ENCODE results near the gene SLC15A5.

SLC15A5 gene

GRCh38 chr12:16282978-16283377, 5.5 kb upstream of the SLC15A5 start:
- H3K27me3 ChIP-seq, result no peaks in the 10 kb centered on the region
- H3K4me1 ChIP-seq, result no peaks in the 10 kb centered on the region
- intact Hi-C loops (cut with DNase I; ENCODE audit: low total_unique reads), result no loop called here

GRCh38 chr12:16282081-16282480, 4.6 kb upstream of the SLC15A5 start:
- Histone ChIP-seq H3K27ac (no peak overlapping the region), H3K4me1 (no peaks in the 10 kb centered on the region), H3K9me3 (no peaks in the 10 kb centered on the region), H3K27me3 (no peaks in the 10 kb centered on the region), H3K36me3 (no peaks in the 10 kb centered on the region), H3K4me3 (no peak overlapping the region)
- no peak for TF ChIP-seq CTCF (IDR thresholded peaks at IDR 0.05)
- intact Hi-C loops (cut with DNase I; ENCODE audit: low total_unique reads), result no loop called here
- DNase-seq, result no peak

More at GRCh38 chr12:16282978-16283377, 5.5 kb upstream of the SLC15A5 start:
- Histone ChIP-seq H3K27ac (no peak overlapping the region), H3K4me3 (no peak overlapping the region), H3K36me3 (no peaks in the 10 kb centered on the region), H3K9me3 (no peaks in the 10 kb centered on the region)
- DNase-seq, result no peak
- no peak for TF ChIP-seq CTCF (IDR thresholded peaks at IDR 0.05)

GRCh38 chr12:16281157-16281556, 3.7 kb upstream of the SLC15A5 start:
- Histone ChIP-seq H3K9me3 (no peaks in the 10 kb centered on the region), H3K36me3 (no peaks in the 10 kb centered on the region), H3K4me1 (no peaks in the 10 kb centered on the region), H3K4me3 (no peak overlapping the region), H3K27ac (no peak overlapping the region), H3K27me3 (no peaks in the 10 kb centered on the region)
- DNase-seq, result no peak
- no peak for TF ChIP-seq CTCF (IDR thresholded peaks at IDR 0.05)
- intact Hi-C loops (cut with DNase I; ENCODE audit: low total_unique reads), result no loop called here

GRCh38 chr12:16272222-16272621, 5.3 kb downstream of the SLC15A5 start:
- no peaks in the 10 kb centered on the region for H3K36me3 ChIP-seq
- no peak for DNase-seq
- no peak overlapping the region for H3K27ac ChIP-seq
- no peaks in the 10 kb centered on the region for H3K9me3 ChIP-seq
- no peaks in the 10 kb centered on the region for H3K27me3 ChIP-seq
- intact Hi-C loops (cut with DNase I; ENCODE audit: low total_unique reads), result no loop called here
- H3K4me3 ChIP-seq, result no peak overlapping the region
- H3K4me1 ChIP-seq, result no peaks in the 10 kb centered on the region
- no peak for TF ChIP-seq CTCF (IDR thresholded peaks at IDR 0.05)

- Histone ChIP-seq H3K36me3 (no peaks in the 10 kb centered on the region), H3K27me3 (no peaks in the 10 kb centered on the region), H3K4me3 (no peak overlapping the region), H3K27ac (no peak overlapping the region), H3K4me1 (no peaks in the 10 kb centered on the region), H3K9me3 (no peaks in the 10 kb centered on the region)
- DNase-seq, result no peak
- no peak for TF ChIP-seq CTCF (IDR thresholded peaks at IDR 0.05)
- intact Hi-C loops (cut with DNase I; ENCODE audit: low total_unique reads), result no loop called here
These were observed 6.4 kb downstream of the SLC15A5 start for GRCh38 chr12:16271062-16271461.

GRCh38 chr12:16269946-16270345, 7.5 kb downstream of the SLC15A5 start:
- Histone ChIP-seq H3K9me3 (no peaks in the 10 kb centered on the region), H3K36me3 (no peaks in the 10 kb centered on the region), H3K4me1 (no peaks in the 10 kb centered on the region), H3K4me3 (no peak overlapping the region), H3K27me3 (no peaks in the 10 kb centered on the region), H3K27ac (no peak overlapping the region)
- TF ChIP-seq CTCF (IDR thresholded peaks at IDR 0.05), result no peak
- no peak for DNase-seq
- intact Hi-C loops (cut with DNase I; ENCODE audit: low total_unique reads), result no loop called here
